HG03520 (cell line): Measurements from ENCODE around the gene CDC42EP2.
A peak's percentile ranks its signal among the peaks of the same experiment; 100 is the strongest.
"Not testable (repeated sequence)": the region's sequence is repeated elsewhere in the genome, so short reads cannot be mapped to it uniquely, and the experiment has no call there.

Experiments used
- ATAC-seq: cut with Tn5 transposase; IDR thresholded peaks from one replicate; pipeline ENCODE4 v1.9.1; 2021; ENCODE audit warnings: mild to moderate bottlenecking, moderate library complexity; ENCODE audit not compliant: unreplicated experiment

Gene CDC42EP2

GRCh38 chr11:65317025-65317786 is 2.5 kb downstream of the CDC42EP2 start:
- ATAC-seq, result no peak

GRCh38 chr11:65320386-65321075 is 5.9 kb downstream of the CDC42EP2 start:
- no peak for ATAC-seq

- ATAC-seq, result no peak
Observed at GRCh38 chr11:65321076-65321475, 6.4 kb downstream of the CDC42EP2 start.

- ATAC-seq, result no peak
Observed at GRCh38 chr11:65321828-65322485, 7.3 kb downstream of the CDC42EP2 start.

GRCh38 chr11:65323813-65324212 is 9.1 kb downstream of the CDC42EP2 start:
- no peak for ATAC-seq

- no peak for ATAC-seq
Observed at GRCh38 chr11:65325435-65325834, 10.8 kb downstream of the CDC42EP2 start.

- no peak for ATAC-seq
Observed at GRCh38 chr11:65327021-65327420, 12.4 kb downstream of the CDC42EP2 start.

GRCh38 chr11:65329478-65329877 is 14.8 kb downstream of the CDC42EP2 start:
- ATAC-seq, result no peak

GRCh38 chr11:65329944-65330403 is 15.3 kb downstream of the CDC42EP2 start:
- ATAC-seq, result no peak

GRCh38 chr11:65330544-65330943 is 15.9 kb downstream of the CDC42EP2 start:
- no peak for ATAC-seq

GRCh38 chr11:65332591-65332990 is 17.9 kb downstream of the CDC42EP2 start:
- ATAC-seq, result not testable (repeated sequence)

GRCh38 chr11:65334696-65335295 is 20.1 kb downstream of the CDC42EP2 start:
- ATAC-seq, result no peak

GRCh38 chr11:65338676-65339075 is 24.0 kb downstream of the CDC42EP2 start:
- no peak for ATAC-seq

GRCh38 chr11:65340226-65340625 is 25.6 kb downstream of the CDC42EP2 start:
- ATAC-seq, result no peak

- no peak for ATAC-seq
Observed at GRCh38 chr11:65341856-65342255, 27.2 kb downstream of the CDC42EP2 start.

- ATAC-seq, result no peak
Observed at GRCh38 chr11:65351511-65351910, 36.8 kb downstream of the CDC42EP2 start.

GRCh38 chr11:65352783-65353182 is 38.1 kb downstream of the CDC42EP2 start:
- ATAC-seq, result no peak

- no peak for ATAC-seq
Observed at GRCh38 chr11:65353376-65353775, 38.7 kb downstream of the CDC42EP2 start.

GRCh38 chr11:65353900-65354264 is 39.2 kb downstream of the CDC42EP2 start:
- no peak for ATAC-seq

GRCh38 chr11:65354265-65355012 is 39.8 kb downstream of the CDC42EP2 start, which contains the start of gene TIGD3:
Gene TIGD3 (plus strand): TSS chr11:65354751. CDS start chr11:65355809, 1,058 bp downstream.
- peak; percentile 77 for ATAC-seq
